Choroid plexus epithelial cell (primary cell): ENCODE results near the gene TIAM2.

Experiments used
- DNase-seq: peaks from one replicate; pipeline ENCODE4 v3.0.0-alpha.2; 2010; ENCODE audit warnings: low read depth
- H3K4me3 ChIP-seq: 2 replicates; pipeline ENCODE4 v1.5.1; 2011; ENCODE audit warnings: low read depth, mild to moderate bottlenecking, control low read depth, low read length, moderate library complexity
- CTCF ChIP-seq: conservative IDR thresholded peaks from 2 replicates; pipeline ENCODE4 v1.5.1; 2011; ENCODE audit warnings: low read depth, mild to moderate bottlenecking, control low read depth, inconsistent platforms, low read length, moderate library complexity

Gene TIAM2

GRCh38 chr6:155079985-155080452 lies 84.9 kb downstream of the TIAM2 start:
- DNase-seq: no peak
- no peak overlapping the region for H3K4me3 ChIP-seq
- TF ChIP-seq CTCF: no peak

- H3K4me3 ChIP-seq: no peak overlapping the region
- no peak for TF ChIP-seq CTCF
- no peak for DNase-seq
These were observed 86.0 kb downstream of the TIAM2 start for GRCh38 chr6:155080881-155081845.

GRCh38 chr6:155084431-155085123 lies 89.5 kb downstream of the TIAM2 start:
- DNase-seq: peak; percentile 26

GRCh38 chr6:155085582-155086257 lies 90.6 kb downstream of the TIAM2 start:
- no peak overlapping the region for H3K4me3 ChIP-seq
- TF ChIP-seq CTCF: no peak
- no peak for DNase-seq

More at GRCh38 chr6:155084431-155085123, 89.5 kb downstream of the TIAM2 start:
- no peak overlapping the region for H3K4me3 ChIP-seq
- TF ChIP-seq CTCF: no peak

GRCh38 chr6:155088856-155089255 lies 93.7 kb downstream of the TIAM2 start:
- TF ChIP-seq CTCF: no peak
- H3K4me3 ChIP-seq: no peak overlapping the region
- DNase-seq: no peak

GRCh38 chr6:155089746-155090145 lies 94.6 kb downstream of the TIAM2 start:
- no peak for TF ChIP-seq CTCF
- DNase-seq: no peak
- no peak overlapping the region for H3K4me3 ChIP-seq
